Measurements from ENCODE around the gene CNTN4.

Gene CNTN4

DNA sequence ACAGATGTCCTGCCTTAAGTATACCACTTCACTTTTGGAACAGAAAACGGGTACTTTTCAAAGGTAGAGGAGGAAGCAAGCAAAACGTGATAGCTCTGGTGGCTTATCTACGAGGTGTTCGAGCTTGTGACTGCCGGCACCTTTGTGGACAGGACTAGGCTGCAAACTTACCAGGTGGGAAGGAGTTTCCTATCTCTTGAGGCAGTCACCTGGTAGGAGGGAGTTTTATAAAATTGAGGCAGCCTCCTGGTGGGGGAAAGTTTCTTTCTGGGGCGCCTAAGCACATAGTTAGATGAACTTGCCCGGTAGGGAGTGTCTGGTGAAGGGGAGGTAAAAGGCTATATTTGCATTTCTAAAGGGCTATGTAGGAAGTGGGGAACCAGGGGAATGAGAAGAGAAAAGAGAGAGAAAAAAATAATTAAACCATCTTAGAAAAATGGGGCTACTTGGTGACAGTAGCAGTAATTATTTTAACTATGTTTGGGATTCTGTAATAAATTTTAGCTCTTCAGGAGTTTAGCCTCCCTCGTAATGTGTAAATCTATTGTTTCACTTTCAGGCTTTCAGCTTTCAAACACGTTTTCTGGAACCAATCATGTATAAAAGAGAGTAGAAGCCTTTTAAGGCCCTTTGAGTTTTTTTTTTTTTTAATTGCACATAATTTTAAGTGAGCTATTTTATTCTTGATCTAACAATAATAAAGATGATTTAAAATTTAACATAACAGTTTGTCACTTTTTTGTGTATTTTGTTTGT is 880.5 kb downstream of the CNTN4 start:
- H3K4me2 ChIP-seq (ENCODE audit: low read depth, low read length) = peak overlapping the region; percentile 21; the same call in 1 of the 2 replicates
- TF ChIP-seq, protein P1, sequence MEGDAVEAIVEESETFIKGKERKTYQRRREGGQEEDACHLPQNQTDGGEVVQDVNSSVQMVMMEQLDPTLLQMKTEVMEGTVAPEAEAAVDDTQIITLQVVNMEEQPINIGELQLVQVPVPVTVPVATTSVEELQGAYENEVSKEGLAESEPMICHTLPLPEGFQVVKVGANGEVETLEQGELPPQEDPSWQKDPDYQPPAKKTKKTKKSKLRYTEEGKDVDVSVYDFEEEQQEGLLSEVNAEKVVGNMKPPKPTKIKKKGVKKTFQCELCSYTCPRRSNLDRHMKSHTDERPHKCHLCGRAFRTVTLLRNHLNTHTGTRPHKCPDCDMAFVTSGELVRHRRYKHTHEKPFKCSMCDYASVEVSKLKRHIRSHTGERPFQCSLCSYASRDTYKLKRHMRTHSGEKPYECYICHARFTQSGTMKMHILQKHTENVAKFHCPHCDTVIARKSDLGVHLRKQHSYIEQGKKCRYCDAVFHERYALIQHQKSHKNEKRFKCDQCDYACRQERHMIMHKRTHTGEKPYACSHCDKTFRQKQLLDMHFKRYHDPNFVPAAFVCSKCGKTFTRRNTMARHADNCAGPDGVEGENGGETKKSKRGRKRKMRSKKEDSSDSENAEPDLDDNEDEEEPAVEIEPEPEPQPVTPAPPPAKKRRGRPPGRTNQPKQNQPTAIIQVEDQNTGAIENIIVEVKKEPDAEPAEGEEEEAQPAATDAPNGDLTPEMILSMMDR (IDR thresholded peaks at IDR 0.05; ENCODE audit: low read length) = no peak
- H3K27me3 ChIP-seq (replicated peaks; ENCODE audit: insufficient read depth, low read length) = no peaks in the 10 kb centered on the region
- no peak overlapping the region for H3K9ac ChIP-seq (ENCODE audit: low read length)
- H3F3A ChIP-seq (ENCODE audit: insufficient read depth, low read length) = no peaks in the 10 kb centered on the region
- H3K4me3 ChIP-seq (ENCODE audit: low read length) = no peak overlapping the region
- H3K9me2 ChIP-seq (replicated peaks; ENCODE audit: insufficient read depth, low read length) = no peaks in the 10 kb centered on the region
- H3K36me3 ChIP-seq (replicated peaks; ENCODE audit: insufficient read depth, low read length) = no peaks in the 10 kb centered on the region
- DNase-seq = peak; percentile 28
- H2AFZ ChIP-seq (ENCODE audit: low read length) = no peak overlapping the region
- no peaks in the 10 kb centered on the region for H4K20me1 ChIP-seq (ENCODE audit: insufficient read depth, low read length)
- H3K27ac ChIP-seq (ENCODE audit: low read length) = no peak overlapping the region
- no peaks in the 10 kb centered on the region for H3K9me3 ChIP-seq (replicated peaks; ENCODE audit: insufficient read depth, low read length)
- H3K4me1 ChIP-seq (ENCODE audit: low read length) = no peaks in the 10 kb centered on the region
- no peaks in the 10 kb centered on the region for H3K79me2 ChIP-seq (ENCODE audit: low read length)

GRCh38 chr3:2984005-2984830 is 885.6 kb downstream of the CNTN4 start:
- no peak for TF ChIP-seq EZH2phosphoT487 (IDR thresholded peaks at IDR 0.05; ENCODE audit: low read length)
- TF ChIP-seq, protein P1 (IDR thresholded peaks at IDR 0.05; ENCODE audit: low read length) = no peak
- no peak for TF ChIP-seq EZH2 (optimal IDR thresholded peaks at IDR 0.05; ENCODE audit: low read depth, low read length)
- Histone ChIP-seq H2AFZ (ENCODE audit: low read length) (no peak overlapping the region), H3K4me3 (ENCODE audit: low read length) (no peak overlapping the region), H3K27me3 (replicated peaks; ENCODE audit: insufficient read depth, low read length) (no peaks in the 10 kb centered on the region), H3K36me3 (replicated peaks; ENCODE audit: insufficient read depth, low read length) (no peaks in the 10 kb centered on the region), H3K27ac (ENCODE audit: low read length) (no peak overlapping the region), H4K20me1 (ENCODE audit: insufficient read depth, low read length) (no peaks in the 10 kb centered on the region), H3K9ac (ENCODE audit: low read length) (no peak overlapping the region), H3K4me2 (ENCODE audit: low read depth, low read length) (no peak overlapping the region), H3K9me2 (replicated peaks; ENCODE audit: insufficient read depth, low read length) (no peaks in the 10 kb centered on the region), H3K79me2 (ENCODE audit: low read length) (no peaks in the 10 kb centered on the region), H3K9me3 (replicated peaks; ENCODE audit: insufficient read depth, low read length) (no peaks in the 10 kb centered on the region), H3K4me1 (ENCODE audit: low read length) (no peaks in the 10 kb centered on the region), H3F3A (ENCODE audit: insufficient read depth, low read length) (no peaks in the 10 kb centered on the region)
- DNase-seq = no peak

GRCh38 chr3:2984831-2985220 is 886.2 kb downstream of the CNTN4 start:
- H3K27me3 ChIP-seq (replicated peaks; ENCODE audit: insufficient read depth, low read length) = no peaks in the 10 kb centered on the region
- H2AFZ ChIP-seq (ENCODE audit: low read length) = no peak overlapping the region
- H3K79me2 ChIP-seq (ENCODE audit: low read length) = no peaks in the 10 kb centered on the region
- no peaks in the 10 kb centered on the region for H3K9me2 ChIP-seq (replicated peaks; ENCODE audit: insufficient read depth, low read length)
- no peak overlapping the region for H3K4me3 ChIP-seq (ENCODE audit: low read length)
- H3F3A ChIP-seq (ENCODE audit: insufficient read depth, low read length) = no peaks in the 10 kb centered on the region
- no peaks in the 10 kb centered on the region for H3K36me3 ChIP-seq (replicated peaks; ENCODE audit: insufficient read depth, low read length)
- no peak for DNase-seq
- no peaks in the 10 kb centered on the region for H3K4me1 ChIP-seq (ENCODE audit: low read length)
- no peaks in the 10 kb centered on the region for H4K20me1 ChIP-seq (ENCODE audit: insufficient read depth, low read length)
- no peak overlapping the region for H3K9ac ChIP-seq (ENCODE audit: low read length)
- TF ChIP-seq EZH2 (optimal IDR thresholded peaks at IDR 0.05; ENCODE audit: low read depth, low read length) (no peak), EZH2phosphoT487 (IDR thresholded peaks at IDR 0.05; ENCODE audit: low read length) (no peak)
- TF ChIP-seq, protein P1 (IDR thresholded peaks at IDR 0.05; ENCODE audit: low read length) = no peak
- H3K27ac ChIP-seq (ENCODE audit: low read length) = no peak overlapping the region
- no peaks in the 10 kb centered on the region for H3K9me3 ChIP-seq (replicated peaks; ENCODE audit: insufficient read depth, low read length)
- H3K4me2 ChIP-seq (ENCODE audit: low read depth, low read length) = no peak overlapping the region
